Endodermal cell (in vitro differentiated cells): ENCODE measurements around the gene ZYG11B. TPM values are rescaled to one million over a fixed set of nuclear protein-coding genes. Genes with fewer than 3 reads are reported as not detected.
A peak's percentile ranks its signal among the peaks of the same experiment; 100 is the strongest.

Source experiments
- DNase-seq: peaks from one replicate; pipeline ENCODE4 v3.0.0-alpha.2; 2017
- H3K27ac ChIP-seq: 2 replicates; pipeline ENCODE4 v1.5.1; 2013; ENCODE audit warnings: mild to moderate bottlenecking, low read depth, low read length, moderate library complexity
- H3K27me3 ChIP-seq: 2 replicates; pipeline ENCODE4 v1.6.1; 2013; ENCODE audit warnings: mild to moderate bottlenecking, low read length, moderate library complexity; ENCODE audit not compliant: insufficient read depth, control insufficient read depth, poor library complexity, severe bottlenecking
- H3K36me3 ChIP-seq: 2 replicates; pipeline ENCODE4 v1.7.0; 2013; ENCODE audit warnings: mild to moderate bottlenecking, low read length, moderate library complexity; ENCODE audit not compliant: control insufficient read depth, insufficient read depth
- H3K4me1 ChIP-seq: one replicate; pipeline ENCODE4 v1.7.0; 2013; ENCODE audit warnings: low read length; ENCODE audit not compliant: control insufficient read depth, insufficient read depth
- H3K4me3 ChIP-seq: 2 replicates; pipeline ENCODE4 v1.5.1; 2013; ENCODE audit warnings: mild to moderate bottlenecking, low read length, moderate library complexity
- H3K9ac ChIP-seq: 2 replicates; pipeline ENCODE4 v1.6.1; 2013; ENCODE audit warnings: mild to moderate bottlenecking, low read length, moderate library complexity; ENCODE audit not compliant: poor library complexity, severe bottlenecking; ENCODE audit errors: extremely low read depth
- H3K9me3 ChIP-seq: 2 replicates; pipeline ENCODE4 v1.6.1; 2013; ENCODE audit warnings: mild to moderate bottlenecking, low read length, moderate library complexity; ENCODE audit not compliant: control insufficient read depth
- H3K27ac Mint-ChIP-seq: 2 replicates; pipeline ENCODE4 v1.8.0; 2020; ENCODE audit warnings: mixed read lengths
- H3K27me3 Mint-ChIP-seq: 2 replicates; pipeline ENCODE4 v1.8.0; 2021; ENCODE audit warnings: mild to moderate bottlenecking, mixed read lengths; ENCODE audit not compliant: insufficient read depth
- H3K36me3 Mint-ChIP-seq: 2 replicates; pipeline ENCODE4 v1.8.0; 2020; ENCODE audit warnings: low read depth, mixed read lengths
- H3K4me1 Mint-ChIP-seq: 2 replicates; pipeline ENCODE4 v1.8.0; 2020; ENCODE audit warnings: mixed read lengths
- H3K4me3 Mint-ChIP-seq: 2 replicates; pipeline ENCODE4 v1.8.0; 2020; ENCODE audit warnings: mild to moderate bottlenecking, moderate library complexity, mixed read lengths
- H3K9me3 Mint-ChIP-seq: 2 replicates; pipeline ENCODE4 v1.8.0; 2020; ENCODE audit warnings: mild to moderate bottlenecking, mixed read lengths
- CTCF ChIP-seq: fragments of 200-600 bp; sonication (generic); conservative IDR thresholded peaks from 2 replicates; pipeline ENCODE4 v1.5.0; 2021; ENCODE audit warnings: antibody characterized with exemption, mild to moderate bottlenecking
- WGBS, 2 experiments: methylation state at CpG; one replicate each; pipeline versions ENCODE4 v1.1.5 to v1.1.7; 2013; ENCODE audit warnings: missing lambda C conversion rate in 2 of 2, mixed read lengths in 1 of 2; ENCODE audit not compliant: insufficient coverage in 1 of 2, insufficient read length in 1 of 2; 5-methylcytosine and 5-hydroxymethylcytosine counted together
- long read RNA-seq, 4 experiments: library from polyadenylated mRNA in 2 of 4; library from RNA in 1 of 4; library from capped mRNA in 1 of 4; stranded (forward) in 3 of 4; unstranded in 1 of 4; transcript quantifications; one replicate each; pipeline ENCODE4 v2.0.0, GENCODE V29; 2020 to 2021; ENCODE audit warnings: inconsistent platforms in 1 of 4
- polyA plus RNA-seq, 2 experiments: library from polyadenylated mRNA; stranded (reverse); fragments of 50-300 nt; gene quantifications; one replicate each; pipeline ENCODE4 v1.2.3, GENCODE V29; 2013
- total RNA-seq, 2 donors: library from RNA; stranded (reverse); fragmentation: NEBNext Ultra II Directional in 1 of 2; extraction: Animal tissue kit (Norgen Biotek cat#: 25700) in 1 of 2; gene quantifications; 2 replicates in 1 of 2; 3 replicates in 1 of 2; pipeline ENCODE4 v1.2.1, GENCODE V29; 2021

The ZYG11B gene
- 10 to 100 TPM; 24.8 to 30.2 TPM for total RNA-seq
- 17.1 TPM for polyA plus RNA-seq (2013, experiment 1 of 2)
- polyA plus RNA-seq (2013, experiment 2 of 2) = 18.3 TPM
- long read RNA-seq, experiment 1, partial matches to known transcripts = 0 of 5 reads
- long read RNA-seq, experiment 1, other reads (novel, unspliced or antisense) = 5 of 5 reads
- long read RNA-seq, experiment 2, full-length matches to known transcripts = 10 of 19 reads
- long read RNA-seq, experiment 2, partial matches to known transcripts = 3 of 19 reads
- long read RNA-seq, experiment 2, other reads (novel, unspliced or antisense) = 6 of 19 reads
- long read RNA-seq, experiment 3, full-length matches to known transcripts = 10 of 15 reads
- long read RNA-seq, experiment 3, partial matches to known transcripts = 0 of 15 reads
- long read RNA-seq, experiment 3, other reads (novel, unspliced or antisense) = 5 of 15 reads
- long read RNA-seq, experiment 4, partial matches to known transcripts = 1 of 3 reads
- long read RNA-seq, experiment 4, other reads (novel, unspliced or antisense) = 2 of 3 reads

- H3K4me1 Mint-ChIP-seq = peaks cover 5% of the 10 kb centered on the region
- Histone ChIP-seq H3K9ac (peak within 1 kb of the TSS; percentile 67), H3K27ac (peak within 1 kb of the TSS; percentile 77), H3K4me1 (no peaks in the 10 kb centered on the region), H3K27me3 (no peaks in the 10 kb centered on the region), H3K36me3 (no peaks in the 10 kb centered on the region), H3K9me3 (no peaks in the 10 kb centered on the region), H3K4me3 (peak within 1 kb of the TSS; percentile 95)
- peak within 1 kb of the TSS; percentile 55 for H3K27ac Mint-ChIP-seq
- peak within 1 kb of the TSS; percentile 83 for H3K4me3 Mint-ChIP-seq
- no peaks in the 10 kb centered on the region for H3K36me3 Mint-ChIP-seq
- TF ChIP-seq CTCF = no peak
- no peaks in the 10 kb centered on the region for H3K27me3 Mint-ChIP-seq
- DNase-seq = peak; percentile 96
- no peaks in the 10 kb centered on the region for H3K9me3 Mint-ChIP-seq
- 0% methylated on average over 12 to 55 of the region's 59 CpGs for WGBS, 2 experiments
These were observed at the start of gene ZYG11B for GRCh38 chr1:52726265-52727113. TSS of gene ZYG11B (plus strand) at chr1:52726453. CDS start at chr1:52726654, 201 bp downstream.

- Histone ChIP-seq H3K9ac (no peak overlapping the region), H3K4me1 (peaks cover 12% of the 10 kb centered on the region), H3K4me3 (no peak overlapping the region), H3K9me3 (no peaks in the 10 kb centered on the region), H3K36me3 (no peaks in the 10 kb centered on the region), H3K27ac (no peak overlapping the region), H3K27me3 (no peaks in the 10 kb centered on the region)
- H3K27ac Mint-ChIP-seq = no peak overlapping the region
- H3K36me3 Mint-ChIP-seq = no peaks in the 10 kb centered on the region
- no peak overlapping the region for H3K4me3 Mint-ChIP-seq
- WGBS, 2 experiments = 91 to 93% methylated on average over 4 to 6 of the region's 6 CpGs
- no peak for DNase-seq
- peaks cover 26% of the 10 kb centered on the region for H3K4me1 Mint-ChIP-seq
- H3K27me3 Mint-ChIP-seq = no peaks in the 10 kb centered on the region
- no peak for TF ChIP-seq CTCF
- no peaks in the 10 kb centered on the region for H3K9me3 Mint-ChIP-seq
These were observed 49.0 kb upstream of the ZYG11B start for GRCh38 chr1:52677076-52677806.

- WGBS, 2 experiments = 57 to 73% methylated on average over 1 of the region's 1 CpG
- Mint-ChIP-seq H3K36me3 (no peaks in the 10 kb centered on the region), H3K27me3 (no peaks in the 10 kb centered on the region), H3K4me1 (peaks cover 26% of the 10 kb centered on the region), H3K27ac (no peak overlapping the region), H3K4me3 (no peak overlapping the region), H3K9me3 (peaks cover 3% of the 10 kb centered on the region)
- peaks cover 6% of the 10 kb centered on the region for H3K9me3 ChIP-seq
- no peak overlapping the region for H3K4me3 ChIP-seq
- H3K4me1 ChIP-seq = peaks cover 12% of the 10 kb centered on the region
- H3K9ac ChIP-seq = no peak overlapping the region
- H3K36me3 ChIP-seq = no peaks in the 10 kb centered on the region
- H3K27ac ChIP-seq = peak overlapping the region; percentile 1
- no peaks in the 10 kb centered on the region for H3K27me3 ChIP-seq
- no peak for TF ChIP-seq CTCF
- no peak for DNase-seq
These were observed 47.2 kb upstream of the ZYG11B start for GRCh38 chr1:52679048-52679447.
